ENCODE results near the gene HKDC1. TPM values are rescaled to one million over a fixed set of nuclear protein-coding genes. Genes with fewer than 3 reads are reported as not detected.

The HKDC1 gene
- polyA plus RNA-seq, 1 donor from 2014 or later = 0.07 TPM

DNA sequence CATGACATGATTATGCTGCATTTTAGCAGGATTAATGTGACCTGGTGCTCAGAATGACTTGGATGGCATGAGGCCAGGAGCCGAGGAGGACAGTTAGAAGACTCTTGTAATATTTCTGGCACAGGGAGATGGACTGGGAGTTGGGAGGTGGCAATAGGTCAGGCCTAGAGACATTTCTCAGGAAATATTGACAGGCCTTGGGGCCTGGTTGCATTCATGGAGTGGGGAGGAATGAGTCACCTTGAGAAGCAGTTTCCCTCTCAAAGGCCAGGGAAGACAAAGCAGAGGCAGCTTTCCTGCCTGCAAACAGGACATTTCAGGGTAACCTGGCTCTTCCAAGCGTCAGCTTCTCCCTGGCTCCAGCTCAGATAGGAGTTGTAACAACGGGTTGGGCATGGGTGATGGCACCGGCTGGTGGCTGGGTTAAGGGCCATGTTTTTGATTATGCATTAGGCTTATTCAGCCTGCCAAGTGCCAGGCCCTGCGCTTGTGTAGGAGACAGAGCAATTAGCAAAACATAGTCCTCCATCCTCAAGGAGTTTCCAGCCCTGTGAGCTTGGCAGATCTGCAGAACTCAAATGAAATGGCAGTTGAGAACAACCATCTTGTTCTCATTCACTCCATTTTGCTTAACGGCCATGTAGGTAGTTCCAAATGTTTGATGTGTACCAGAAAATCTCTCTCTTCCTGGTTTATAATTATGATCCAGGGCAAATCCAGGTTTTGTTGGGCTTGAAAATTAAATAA, 96.4 kb downstream of the HKDC1 start:
- H3F3A ChIP-seq (ENCODE audit: insufficient read depth, low read length, poor library complexity, severe bottlenecking) = no peaks in the 10 kb centered on the region
- H2AFZ ChIP-seq (ENCODE audit: low read depth, low read length) = no peak overlapping the region
- H3K4me2 ChIP-seq (ENCODE audit: low read length) = no peak overlapping the region
- H3K27ac ChIP-seq (ENCODE audit: low read length) = no peak overlapping the region
- no peaks in the 10 kb centered on the region for H3K27me3 ChIP-seq (ENCODE audit: insufficient read depth, low read depth, low read length)
- no peaks in the 10 kb centered on the region for H3K36me3 ChIP-seq (ENCODE audit: insufficient read depth, low read length)
- H3K79me2 ChIP-seq (replicated peaks; ENCODE audit: insufficient read depth, low read length) = peaks cover 22% of the 10 kb centered on the region
- H3K9me3 ChIP-seq (ENCODE audit: low read length) = no peaks in the 10 kb centered on the region
- TF ChIP-seq TAF1 (IDR thresholded peaks at IDR 0.05; ENCODE audit: low read depth) = no peak
- TF ChIP-seq, protein P1, sequence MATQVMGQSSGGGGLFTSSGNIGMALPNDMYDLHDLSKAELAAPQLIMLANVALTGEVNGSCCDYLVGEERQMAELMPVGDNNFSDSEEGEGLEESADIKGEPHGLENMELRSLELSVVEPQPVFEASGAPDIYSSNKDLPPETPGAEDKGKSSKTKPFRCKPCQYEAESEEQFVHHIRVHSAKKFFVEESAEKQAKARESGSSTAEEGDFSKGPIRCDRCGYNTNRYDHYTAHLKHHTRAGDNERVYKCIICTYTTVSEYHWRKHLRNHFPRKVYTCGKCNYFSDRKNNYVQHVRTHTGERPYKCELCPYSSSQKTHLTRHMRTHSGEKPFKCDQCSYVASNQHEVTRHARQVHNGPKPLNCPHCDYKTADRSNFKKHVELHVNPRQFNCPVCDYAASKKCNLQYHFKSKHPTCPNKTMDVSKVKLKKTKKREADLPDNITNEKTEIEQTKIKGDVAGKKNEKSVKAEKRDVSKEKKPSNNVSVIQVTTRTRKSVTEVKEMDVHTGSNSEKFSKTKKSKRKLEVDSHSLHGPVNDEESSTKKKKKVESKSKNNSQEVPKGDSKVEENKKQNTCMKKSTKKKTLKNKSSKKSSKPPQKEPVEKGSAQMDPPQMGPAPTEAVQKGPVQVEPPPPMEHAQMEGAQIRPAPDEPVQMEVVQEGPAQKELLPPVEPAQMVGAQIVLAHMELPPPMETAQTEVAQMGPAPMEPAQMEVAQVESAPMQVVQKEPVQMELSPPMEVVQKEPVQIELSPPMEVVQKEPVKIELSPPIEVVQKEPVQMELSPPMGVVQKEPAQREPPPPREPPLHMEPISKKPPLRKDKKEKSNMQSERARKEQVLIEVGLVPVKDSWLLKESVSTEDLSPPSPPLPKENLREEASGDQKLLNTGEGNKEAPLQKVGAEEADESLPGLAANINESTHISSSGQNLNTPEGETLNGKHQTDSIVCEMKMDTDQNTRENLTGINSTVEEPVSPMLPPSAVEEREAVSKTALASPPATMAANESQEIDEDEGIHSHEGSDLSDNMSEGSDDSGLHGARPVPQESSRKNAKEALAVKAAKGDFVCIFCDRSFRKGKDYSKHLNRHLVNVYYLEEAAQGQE (IDR thresholded peaks at IDR 0.05; ENCODE audit: borderline replicate concordance) = no peak
- TF ChIP-seq MXI1 (conservative IDR thresholded peaks at IDR 0.05; ENCODE audit: poor library complexity, severe bottlenecking) = no peak
- TF ChIP-seq CTCF (IDR thresholded peaks at IDR 0.05; ENCODE audit: poor library complexity, severe bottlenecking) = no peak
- TF ChIP-seq SMC3 (conservative IDR thresholded peaks at IDR 0.05; ENCODE audit: poor library complexity) = no peak
- no peak for TF ChIP-seq RAD21 (conservative IDR thresholded peaks at IDR 0.05)
- no peak for TF ChIP-seq POLR2AphosphoS5 (IDR thresholded peaks at IDR 0.05)
- TF ChIP-seq EP300 (conservative IDR thresholded peaks at IDR 0.05; ENCODE audit: poor library complexity, severe bottlenecking) = no peak
- no peak overlapping the region for H3K4me3 ChIP-seq (ENCODE audit: low read length)
- H3K9ac ChIP-seq (ENCODE audit: low read length) = no peak overlapping the region
- H4K20me1 ChIP-seq (ENCODE audit: insufficient read depth) = no peaks in the 10 kb centered on the region
- H3K9me2 ChIP-seq (ENCODE audit: insufficient read depth, low read length) = no peaks in the 10 kb centered on the region

Other genes with a start within 250 kb of the HKDC1 start
- gene KIFBP, start 231.5 kb upstream of the HKDC1 start, polyA plus RNA-seq = 76.9 and 94.1 TPM in 2 replicates
- not detected in 2 replicates for gene SRGN, start 132.2 kb upstream of the HKDC1 start, polyA plus RNA-seq
- gene VPS26A, start 96.2 kb upstream of the HKDC1 start, polyA plus RNA-seq = 44.2 and 48.9 TPM in 2 replicates
- gene SUPV3L1, start 40.1 kb upstream of the HKDC1 start, polyA plus RNA-seq = 30.8 and 33.3 TPM in 2 replicates
- 60.5 and 67.7 TPM in 2 replicates for gene HK1, start 58.2 kb downstream of the HKDC1 start, polyA plus RNA-seq
- gene TACR2, start 196.6 kb downstream of the HKDC1 start, polyA plus RNA-seq = not detected in 2 replicates
- gene TSPAN15, start 231.1 kb downstream of the HKDC1 start, polyA plus RNA-seq = 1.2 and 3.2 TPM in 2 replicates